Urothelium cell line (cell line): ENCODE results near the gene C16orf95.

Experiments used
- DNase-seq: peaks from one replicate; pipeline ENCODE4 v3.0.0; 2011; ENCODE audit warnings: low spot score, mixed read lengths
- FAIRE-seq: peaks from 2 replicates; lab custom pipeline; 2011; peaks lifted over from hg19 to GRCh38; lab: Jason Lieb, UNC

Gene C16orf95

DNA sequence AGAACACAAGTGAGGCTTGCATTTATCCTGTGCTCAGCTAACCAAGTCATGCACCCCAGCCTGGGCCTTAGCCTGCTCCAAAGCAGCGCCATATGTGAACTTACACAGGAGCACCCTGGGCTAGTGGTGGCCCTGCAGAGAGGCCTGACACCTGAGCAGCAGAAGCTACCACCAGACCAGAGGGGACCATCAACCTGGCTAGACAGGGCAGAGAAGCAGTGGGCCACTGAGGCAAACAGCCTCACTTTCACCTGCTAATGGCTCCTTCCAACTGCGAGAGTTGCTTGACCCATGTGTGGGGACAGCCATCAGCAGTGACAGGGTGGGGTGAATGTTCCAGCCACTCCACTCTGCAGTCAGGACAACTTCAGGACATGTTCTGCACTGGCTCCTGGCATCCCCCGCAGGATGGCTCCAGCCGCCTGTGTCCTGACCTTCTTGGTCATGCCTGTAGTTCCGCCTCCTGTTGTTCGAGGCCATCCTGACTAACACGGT is 2.9 kb upstream of the C16orf95 start:
- no peak for DNase-seq
- FAIRE-seq: no peak

DNA sequence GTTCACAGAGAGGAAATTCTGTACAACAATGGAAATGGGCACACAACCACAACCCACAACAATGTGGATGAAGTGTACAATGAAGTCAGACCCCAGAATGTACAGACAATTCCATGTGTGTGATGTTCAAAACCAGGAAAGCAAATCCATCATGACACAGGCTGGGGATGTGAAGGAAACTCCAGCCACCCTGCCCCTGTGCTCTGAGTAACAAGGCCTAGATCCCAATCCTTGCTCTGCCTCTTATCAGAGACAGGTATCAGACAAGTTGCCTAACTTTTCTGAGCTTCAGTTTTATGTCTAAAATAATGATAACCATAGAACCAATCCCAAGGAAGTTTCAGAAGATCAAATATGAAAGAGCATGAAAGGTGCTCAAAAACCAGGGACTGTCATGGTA is 1.8 kb upstream of the C16orf95 start:
- FAIRE-seq (no peak), DNase-seq (no peak)

DNA sequence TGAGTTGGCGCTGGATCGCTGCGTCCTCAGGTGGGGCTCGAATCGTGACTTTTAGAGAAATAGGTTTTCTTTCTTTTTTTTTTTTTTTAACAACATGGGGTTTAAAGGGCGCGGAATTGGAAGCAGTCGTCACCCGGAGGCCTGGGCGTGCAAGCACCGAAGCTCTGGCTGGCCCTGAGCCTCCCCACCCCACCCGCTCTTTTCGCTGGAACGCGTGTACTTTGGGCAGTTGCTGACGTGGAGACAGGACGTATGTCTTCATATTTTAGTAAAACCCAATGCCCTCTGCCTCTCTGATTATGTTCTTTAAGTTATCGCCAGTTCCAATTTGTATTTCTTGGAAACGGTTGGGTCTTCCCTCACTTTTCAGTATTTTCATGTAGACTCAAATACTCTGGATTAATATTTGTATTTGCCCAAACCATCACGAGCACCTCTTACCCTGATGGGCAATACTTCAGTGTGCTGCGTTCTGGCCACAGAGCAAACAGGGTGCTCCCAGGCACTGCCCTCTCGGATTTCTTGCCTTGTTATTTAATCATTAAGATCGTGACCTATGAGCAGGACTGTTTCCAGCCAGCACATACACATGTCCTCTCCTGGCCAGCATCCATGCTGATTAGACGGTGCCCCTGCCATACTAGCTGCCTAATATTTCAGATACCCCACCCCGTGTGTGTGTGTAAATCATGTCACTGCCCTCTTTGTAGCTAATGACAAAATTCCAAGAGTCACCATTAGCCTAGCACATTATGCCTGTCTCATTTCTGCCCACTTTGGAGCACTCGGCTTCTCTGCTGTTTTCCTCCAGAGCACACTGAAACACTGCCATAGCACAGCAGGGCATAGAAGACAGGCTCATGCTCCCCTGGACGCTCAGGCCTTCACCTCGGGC is 805 bp upstream of the C16orf95 start:
- peak; percentile 62 for DNase-seq
- FAIRE-seq: no peak

DNA sequence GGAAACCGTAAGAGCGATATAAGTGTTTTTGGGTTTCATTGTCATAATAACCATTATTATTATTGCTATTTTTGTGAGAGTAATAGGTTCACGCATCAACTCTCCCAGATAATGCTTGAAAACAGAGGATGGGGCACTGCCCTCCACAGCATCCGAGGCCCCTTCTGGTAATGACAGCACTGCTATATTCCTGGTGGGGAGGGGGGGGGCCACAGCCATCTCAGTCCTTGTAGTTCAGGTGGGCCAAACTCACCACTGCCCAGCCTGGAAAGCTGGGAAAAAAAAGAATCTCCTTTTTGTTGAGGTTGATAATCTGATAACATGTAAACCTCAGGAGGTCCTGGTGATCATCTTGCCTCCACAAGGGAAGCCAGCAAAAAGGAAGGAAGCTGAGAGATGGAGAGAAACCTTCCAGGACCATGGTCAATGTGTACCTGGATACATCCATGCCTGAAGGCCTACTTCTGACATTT is 706 bp downstream of the C16orf95 start:
- DNase-seq (no peak), FAIRE-seq (no peak)

DNA sequence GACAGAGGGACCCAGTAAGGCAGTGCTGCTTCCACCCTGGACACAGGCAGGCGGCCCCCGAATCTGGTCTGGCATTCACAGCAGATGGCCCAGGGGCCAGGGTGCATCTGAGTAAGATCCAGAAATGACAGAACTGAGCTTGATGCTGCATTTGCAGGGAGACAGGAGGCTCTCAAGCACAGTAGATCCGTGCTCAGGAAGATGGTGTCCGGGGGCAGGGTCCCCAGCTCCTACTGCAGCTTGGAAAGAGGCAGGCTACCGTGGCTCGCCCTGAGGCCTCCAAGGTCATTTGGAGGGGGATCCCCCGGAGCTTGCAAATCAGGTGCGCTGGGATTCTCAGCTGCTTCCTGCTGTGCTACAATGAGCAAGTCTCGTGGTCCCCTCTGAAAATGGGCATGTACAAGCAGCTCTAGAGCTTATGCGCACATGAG is 2.2 kb downstream of the C16orf95 start:
- no peak for DNase-seq
- FAIRE-seq: no peak

DNA sequence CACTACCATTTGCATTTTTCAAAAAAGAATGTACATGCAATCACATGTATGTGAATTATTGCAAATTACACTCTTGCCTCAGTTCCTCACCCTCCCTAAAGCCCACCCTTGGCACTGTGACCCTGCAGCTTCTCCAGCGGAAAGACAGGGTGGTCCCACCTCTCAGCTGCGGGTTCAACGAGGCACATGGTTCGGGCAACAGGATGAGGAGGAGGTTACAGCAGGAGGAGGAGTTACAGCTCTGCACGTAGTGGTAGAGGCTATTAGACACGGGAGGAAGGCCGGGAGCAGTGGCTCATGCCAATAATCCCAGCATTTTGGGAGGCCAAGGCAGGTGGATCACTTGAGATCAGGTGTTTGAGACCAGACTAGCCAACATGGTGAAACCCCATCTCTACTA is 5.2 kb downstream of the C16orf95 start:
- DNase-seq (no peak), FAIRE-seq (no peak)

DNA sequence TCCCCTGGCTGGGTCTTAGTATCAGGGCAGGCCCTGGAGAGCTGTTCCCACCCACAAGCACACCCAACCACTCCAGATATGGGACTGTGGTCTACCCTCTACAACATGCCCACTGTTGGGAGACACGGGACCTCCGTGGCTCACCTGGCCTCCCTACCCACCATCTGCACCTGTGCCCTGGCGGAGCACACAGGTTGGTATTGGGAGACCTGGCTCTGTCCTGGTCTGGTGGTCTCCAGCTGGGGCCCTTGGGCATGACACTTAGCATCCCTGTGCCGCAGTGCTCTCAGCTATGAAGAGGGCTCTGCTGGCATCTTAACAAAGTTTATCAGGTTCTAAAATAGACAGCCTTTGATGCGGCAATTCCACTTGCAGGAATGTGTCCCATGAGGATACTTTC is 5.8 kb downstream of the C16orf95 start:
- no peak for FAIRE-seq
- DNase-seq: no peak

DNA sequence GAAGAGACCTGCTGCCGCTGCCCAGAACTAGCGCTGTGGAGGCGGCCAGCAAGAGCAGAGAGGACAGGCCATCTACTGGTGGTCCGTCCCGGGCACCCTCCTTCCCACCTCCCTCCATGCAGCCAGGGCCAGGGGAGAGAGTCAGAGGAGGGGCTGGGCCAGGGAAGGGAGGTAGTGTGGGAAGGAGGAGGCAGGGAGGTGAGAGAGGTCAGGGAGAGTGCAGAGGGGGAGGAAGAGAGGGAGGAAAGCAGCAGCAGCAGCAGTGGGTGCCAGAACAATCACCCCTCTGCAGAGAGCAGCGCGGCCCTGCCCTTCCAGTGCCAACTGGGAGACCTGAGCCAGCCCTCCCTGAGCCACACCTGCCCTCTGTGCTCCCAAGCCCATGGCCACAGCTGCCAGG is 6.6 kb downstream of the C16orf95 start:
- no peak for FAIRE-seq
- DNase-seq: no peak

DNA sequence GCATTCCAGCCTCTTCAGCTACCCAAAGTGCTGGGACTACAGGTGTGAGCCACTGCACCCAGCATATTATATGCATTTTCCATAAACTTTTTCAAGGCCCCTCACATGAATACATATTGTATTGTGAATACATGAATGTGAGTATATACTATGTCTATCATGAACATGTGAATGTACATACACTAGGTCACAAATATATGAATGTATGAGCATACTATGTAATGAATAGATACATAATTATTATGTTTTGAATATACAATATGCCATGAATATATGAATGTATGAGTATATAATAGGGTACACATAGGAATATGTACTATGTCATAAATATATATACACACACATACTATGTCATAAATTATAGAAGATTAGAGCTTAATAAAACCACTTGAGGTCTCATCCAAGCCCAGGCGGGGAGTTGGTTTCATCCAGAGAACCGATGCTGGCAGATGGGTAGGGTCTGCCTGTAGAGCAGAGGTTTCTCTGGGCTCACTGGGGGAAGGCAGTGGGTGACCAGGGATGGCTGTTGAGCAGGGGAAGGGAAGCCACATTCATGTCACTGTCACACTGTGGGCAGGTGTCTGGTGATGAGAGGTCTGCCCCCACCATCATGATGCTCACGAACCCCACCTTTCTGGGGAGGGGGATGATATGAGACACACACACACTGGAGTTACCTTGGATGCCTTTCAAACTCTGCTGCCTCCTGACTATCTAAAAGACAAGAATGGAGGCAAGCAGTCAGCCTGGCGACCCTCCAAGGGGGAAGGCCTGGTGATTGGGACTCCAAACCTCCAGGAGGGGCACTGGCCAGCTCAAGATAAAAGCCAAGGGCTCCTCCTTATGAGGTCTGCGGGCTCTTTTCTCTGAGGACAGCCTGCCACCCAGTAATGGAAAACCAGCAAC is 7.3 kb downstream of the C16orf95 start:
- FAIRE-seq: no peak
- DNase-seq: no peak

DNA sequence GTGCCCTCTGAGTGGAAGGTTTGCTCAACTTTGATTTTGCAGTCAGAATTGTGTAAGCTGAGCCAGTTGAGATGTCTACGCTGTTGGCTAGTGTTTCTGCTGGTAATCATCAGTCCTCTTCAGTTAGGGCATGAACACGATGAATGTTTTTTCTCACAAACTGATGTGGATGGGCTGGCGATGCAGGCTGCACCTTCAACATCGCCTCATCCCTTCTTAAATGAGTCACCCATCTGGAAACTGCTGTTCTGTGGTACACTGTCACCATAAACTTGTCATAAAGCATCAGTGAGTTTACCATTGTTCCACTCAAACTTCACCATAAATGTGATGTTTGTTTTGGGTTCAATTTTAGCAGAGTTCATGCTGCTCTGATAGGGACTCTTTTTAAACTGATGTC is 8.4 kb downstream of the C16orf95 start:
- no peak for FAIRE-seq

DNA sequence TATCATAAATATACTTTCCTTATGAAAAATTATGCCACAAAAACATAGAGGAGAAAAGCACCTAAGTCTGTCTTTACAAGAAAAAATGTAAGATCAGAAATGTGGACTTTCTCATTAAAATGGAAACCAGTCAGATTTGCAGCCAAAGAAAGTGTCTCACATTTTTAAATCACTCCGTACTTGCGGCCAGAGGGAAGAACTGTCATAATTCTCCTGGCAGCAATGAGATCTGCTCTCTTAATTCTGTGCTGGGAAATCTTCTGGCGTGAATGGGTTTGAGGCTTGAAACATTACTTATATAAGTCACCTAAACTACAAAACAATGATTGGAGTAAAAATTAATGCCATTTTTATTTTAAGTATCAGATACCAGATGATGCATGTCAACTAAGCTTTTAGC is 10.7 kb downstream of the C16orf95 start:
- FAIRE-seq (no peak), DNase-seq (no peak)

More for the DNA sequence above, 8.4 kb downstream of the C16orf95 start:
- no peak for DNase-seq

DNA sequence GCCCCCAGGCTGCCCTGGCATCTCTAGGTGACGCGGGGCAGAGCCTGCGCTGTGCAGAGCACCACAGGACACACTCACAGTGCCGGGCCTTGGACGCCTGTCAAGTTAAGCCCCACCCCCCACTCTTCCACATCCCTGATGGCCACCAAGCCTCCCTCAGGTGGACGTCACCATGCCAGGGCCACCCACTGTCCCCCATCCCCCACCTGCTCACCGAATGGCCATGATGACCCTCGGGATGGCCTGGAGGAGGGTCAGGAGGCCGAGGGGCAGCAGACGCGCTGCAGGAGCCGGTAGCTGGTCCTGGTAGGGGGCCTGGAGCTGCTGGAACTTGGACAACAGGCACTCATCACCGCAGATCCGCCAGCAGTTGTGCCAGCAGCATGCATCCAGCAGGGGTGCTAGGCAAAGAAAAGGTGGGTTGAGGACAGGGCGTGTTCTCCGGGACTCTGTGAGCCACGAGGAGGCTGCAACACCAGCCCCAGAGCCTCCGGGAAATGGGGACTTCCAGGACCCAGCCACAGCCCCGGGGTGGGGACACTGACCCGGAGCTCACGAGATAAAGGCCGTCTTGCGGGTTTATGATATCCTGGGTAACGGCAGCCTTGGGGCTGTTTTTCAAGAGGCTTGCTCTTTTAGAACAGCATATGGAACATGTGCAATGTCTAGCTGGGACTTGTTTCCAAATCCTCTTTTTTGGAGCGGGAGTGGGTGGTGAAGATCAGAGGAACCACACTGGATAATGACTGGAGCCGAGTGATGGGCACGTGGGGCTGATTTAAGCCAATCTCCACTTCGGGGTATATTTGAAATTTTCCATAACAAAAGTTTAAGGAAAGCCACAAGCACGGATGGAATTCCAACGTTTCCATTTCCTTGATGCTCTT is 11.4 kb downstream of the C16orf95 start:
- FAIRE-seq: no peak
- DNase-seq: no peak

DNA sequence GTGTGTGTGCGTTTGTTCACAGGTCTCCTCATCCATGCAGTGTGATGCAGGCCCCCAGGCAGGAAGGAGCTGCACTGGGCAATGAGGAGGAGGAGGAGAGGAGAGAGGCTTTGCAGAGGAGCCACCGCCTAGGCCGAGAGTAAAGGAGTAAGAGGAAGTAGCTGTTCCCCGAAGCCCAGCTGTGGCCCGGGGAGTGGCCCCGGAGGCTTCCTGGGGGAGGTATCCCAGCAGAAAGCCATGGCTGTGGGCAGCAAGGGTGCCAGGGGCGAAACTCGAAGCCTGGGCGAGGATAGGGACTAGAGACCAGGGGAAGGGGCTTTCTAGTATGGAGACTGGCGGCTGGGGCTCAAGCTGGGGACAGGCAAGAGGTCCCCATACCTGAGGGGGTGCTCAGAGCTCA is 12.2 kb downstream of the C16orf95 start:
- no peak for FAIRE-seq
- no peak for DNase-seq

DNA sequence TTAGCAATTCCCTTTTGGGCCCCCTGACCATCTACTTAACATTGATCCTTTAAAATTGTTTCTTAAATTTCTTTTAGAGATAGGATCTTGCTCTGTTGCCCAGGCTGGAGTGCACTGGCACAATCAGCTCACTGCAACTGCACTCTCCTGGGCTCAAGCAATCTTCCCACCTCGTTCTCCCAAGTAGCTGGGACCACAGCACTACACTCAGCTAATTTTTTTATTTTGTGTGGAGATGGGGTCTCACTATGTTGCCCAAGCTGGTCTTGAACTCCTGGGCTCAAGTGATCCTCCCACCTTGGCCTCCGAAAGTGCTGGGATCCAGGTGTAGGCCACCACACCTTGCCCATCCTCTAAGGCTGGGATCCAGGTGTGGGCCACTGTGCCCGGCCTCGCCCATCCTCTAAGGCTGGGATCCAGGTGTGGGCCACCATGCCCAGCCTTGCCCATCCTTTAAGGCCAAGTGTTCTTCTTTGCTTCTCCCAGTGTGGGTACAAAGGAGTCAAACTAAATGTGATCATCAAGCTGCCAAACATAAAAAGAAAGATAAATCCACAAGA is 13.2 kb downstream of the C16orf95 start:
- FAIRE-seq (no peak), DNase-seq (no peak)

DNA sequence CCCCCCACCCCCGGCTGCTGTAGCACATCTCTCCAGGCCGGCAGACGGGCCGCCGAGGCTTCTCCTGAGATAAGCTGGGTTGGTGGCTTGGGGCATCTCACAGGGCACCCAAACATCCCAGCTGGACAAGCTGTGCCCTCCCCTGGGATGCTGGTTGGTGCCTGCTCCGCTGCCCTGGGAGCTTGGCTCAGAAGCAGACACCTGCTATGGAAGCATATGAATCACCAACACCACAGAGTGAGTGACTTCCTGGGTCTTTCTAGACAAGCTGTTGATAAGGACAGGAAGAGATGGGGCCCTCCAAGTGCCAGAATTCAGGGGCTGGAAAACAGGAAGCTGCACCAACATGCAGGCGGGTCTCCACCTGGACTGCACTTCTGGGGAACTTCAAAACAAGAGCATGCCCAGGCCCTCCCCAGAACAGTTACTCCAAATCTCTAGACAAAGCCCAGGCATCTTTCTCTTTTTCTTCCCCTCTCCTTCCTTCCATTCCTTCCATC is 13.7 kb downstream of the C16orf95 start:
- DNase-seq (peak; percentile 39), FAIRE-seq (no peak)

DNA sequence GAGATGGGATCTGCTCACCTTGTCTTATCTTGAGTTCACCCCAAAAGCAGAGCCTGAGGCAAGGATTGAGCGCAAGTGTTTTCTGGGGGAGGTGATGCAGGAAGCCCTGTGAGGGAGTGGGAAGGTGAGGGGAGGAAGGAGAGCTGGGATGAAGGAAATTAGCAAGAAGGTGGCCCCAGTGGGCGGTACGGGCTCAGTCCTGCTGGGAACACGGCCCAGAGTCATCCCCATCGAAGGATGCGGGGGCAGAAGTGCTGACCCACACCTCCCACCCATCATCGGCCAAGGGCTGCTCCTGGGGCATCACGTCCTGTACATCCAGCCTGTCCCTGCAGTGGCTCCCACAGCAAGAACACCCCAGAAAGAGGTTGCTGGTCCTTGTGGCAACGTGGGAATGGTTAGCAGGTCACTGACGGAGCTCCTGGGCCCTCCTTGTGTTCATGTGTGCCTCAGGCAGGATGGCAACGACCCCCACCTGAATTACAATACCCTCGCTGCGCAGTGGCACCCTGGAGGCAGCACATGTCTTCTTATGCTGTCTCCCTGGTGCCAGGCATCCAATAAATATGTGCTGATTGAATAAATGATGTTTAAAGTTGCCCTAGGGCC is 18.2 kb downstream of the C16orf95 start:
- FAIRE-seq (no peak), DNase-seq (no peak)

DNA sequence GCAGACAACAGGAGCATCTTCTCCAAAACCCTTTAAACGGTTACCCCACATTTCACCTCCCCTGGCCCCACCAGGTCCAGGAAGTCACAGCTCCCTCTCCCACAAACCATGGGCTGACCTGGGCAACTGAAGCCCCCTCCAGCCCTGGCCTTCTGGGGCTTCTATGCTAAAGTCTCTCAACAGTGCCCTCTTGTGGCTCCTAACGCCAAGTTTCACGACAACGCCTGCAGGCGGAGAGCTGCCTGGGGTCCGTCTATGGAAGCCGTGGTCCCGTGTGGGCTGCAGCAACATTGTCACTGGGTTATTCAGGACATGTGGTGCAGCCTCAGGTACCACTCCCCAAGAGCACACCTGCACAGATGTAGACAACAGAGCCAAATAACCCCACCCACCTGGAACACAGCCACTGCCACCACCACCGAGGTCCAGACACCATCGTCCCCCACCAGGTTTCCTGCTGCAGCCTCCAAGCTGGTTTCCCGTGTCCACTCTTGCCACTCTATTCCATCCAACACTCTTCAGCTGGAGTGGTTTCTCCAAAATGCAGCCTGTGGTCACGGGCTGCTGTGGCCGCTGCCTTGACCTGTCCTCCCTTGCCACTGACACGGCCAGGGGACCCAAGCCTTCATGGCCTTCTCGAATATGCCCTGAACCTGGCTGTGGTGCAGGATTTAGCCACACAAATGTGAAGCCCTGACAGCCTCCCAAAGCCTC is 19.1 kb downstream of the C16orf95 start:
- no peak for FAIRE-seq
- DNase-seq: peak; percentile 64

DNA sequence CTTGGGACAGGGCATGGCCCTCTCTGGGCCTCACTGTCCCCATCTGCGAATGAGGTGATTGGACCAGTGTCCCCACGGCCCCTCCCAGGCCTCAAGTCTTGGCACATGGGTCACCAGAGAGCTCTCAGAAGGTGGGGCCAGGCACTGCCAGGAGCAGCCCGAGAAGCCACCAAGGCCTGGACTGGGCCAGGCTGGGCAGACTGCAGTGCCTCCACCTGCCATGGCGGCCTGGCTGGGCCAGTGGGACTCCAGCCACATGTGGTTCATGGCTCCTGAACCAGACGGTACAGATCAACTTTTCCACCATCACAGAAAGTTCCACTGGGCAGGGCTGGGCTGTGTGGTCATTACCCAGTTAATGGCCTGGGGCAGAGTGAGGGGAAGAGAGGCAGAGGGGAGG is 19.8 kb downstream of the C16orf95 start:
- FAIRE-seq (no peak), DNase-seq (no peak)
